OCI-LY1 (cell line): ENCODE measurements around the gene TSSK3.

Experiments used
- H2AFZ ChIP-seq: fragments of 200-600 bp; sonication (generic), shearing (Covaris generic); 2 replicates; pipeline ENCODE4 v1.6.0; 2014; ENCODE audit warnings: antibody characterized with exemption, mild to moderate bottlenecking, low read length
- H3F3A ChIP-seq: fragments of 200-600 bp; sonication (generic), shearing (Covaris generic); 2 replicates; pipeline ENCODE4 v1.6.0; 2014; ENCODE audit warnings: mild to moderate bottlenecking, antibody characterized with exemption, low read length, moderate library complexity; ENCODE audit not compliant: insufficient read depth
- H3K27ac ChIP-seq: fragments of 200-600 bp; sonication (generic); 2 replicates; pipeline ENCODE4 v1.5.1; 2014; ENCODE audit warnings: low read length, mixed run types, mild to moderate bottlenecking, low read depth; ENCODE audit not compliant: poor library complexity, severe bottlenecking
- H3K27me3 ChIP-seq: fragments of 200-600 bp; sonication (generic); 2 replicates; pipeline ENCODE4 v1.6.0; 2014; ENCODE audit warnings: antibody characterized with exemption, mild to moderate bottlenecking, low read length, moderate library complexity; ENCODE audit not compliant: insufficient read depth
- H3K36me3 ChIP-seq: fragments of 200-600 bp; sonication (generic); 2 replicates; pipeline ENCODE4 v1.6.1; 2014; ENCODE audit warnings: mild to moderate bottlenecking, antibody characterized with exemption, low read length, moderate library complexity, mixed read lengths; ENCODE audit not compliant: insufficient read depth
- H3K4me1 ChIP-seq: fragments of 200-600 bp; sonication (generic); 2 replicates; pipeline ENCODE4 v1.5.1; 2014; ENCODE audit warnings: mild to moderate bottlenecking, low read length, moderate library complexity; ENCODE audit not compliant: insufficient read depth, severe bottlenecking
- H3K4me2 ChIP-seq: fragments of 200-600 bp; sonication (generic), shearing (Covaris generic); 2 replicates; pipeline ENCODE4 v1.6.1; 2014; ENCODE audit warnings: low read length
- H3K4me3 ChIP-seq: fragments of 200-600 bp; sonication (generic); 2 replicates; pipeline ENCODE4 v1.5.1; 2014; ENCODE audit warnings: low read length, low read depth, mild to moderate bottlenecking, mixed read lengths; ENCODE audit not compliant: poor library complexity, severe bottlenecking
- H3K79me2 ChIP-seq: fragments of 200-600 bp; shearing (Covaris generic); 2 replicates; pipeline ENCODE4 v1.6.1; 2016; ENCODE audit warnings: mixed run types, low read length, mixed read lengths; ENCODE audit not compliant: insufficient read depth
- H3K9ac ChIP-seq: fragments of 200-600 bp; sonication (generic), shearing (Covaris generic); 2 replicates; pipeline ENCODE4 v1.6.1; 2014; ENCODE audit warnings: mild to moderate bottlenecking, low read length, mixed read lengths
- H3K9me2 ChIP-seq: fragments of 200-600 bp; sonication (generic), shearing (Covaris generic); 2 replicates; pipeline ENCODE4 v1.6.1; 2014; ENCODE audit warnings: low read depth, mild to moderate bottlenecking, low read length, mixed read lengths
- H3K9me3 ChIP-seq: fragments of 200-600 bp; shearing (Covaris generic); 2 replicates; pipeline ENCODE4 v1.6.1; 2014; ENCODE audit warnings: low read length, mixed read lengths
- H4K20me1 ChIP-seq: fragments of 200-600 bp; sonication (generic), shearing (Covaris generic); 2 replicates; pipeline ENCODE4 v1.6.0; 2016; ENCODE audit warnings: mild to moderate bottlenecking, low read length; ENCODE audit not compliant: insufficient read depth
- CTCF ChIP-seq: fragments of 200-600 bp; sonication (generic), shearing (Covaris generic); IDR thresholded peaks from 2 replicates; pipeline ENCODE4 v1.5.1; 2017; ENCODE audit warnings: mild to moderate bottlenecking, antibody characterized with exemption, low read length, moderate library complexity, mixed read lengths
- EZH2 ChIP-seq: fragments of 200-600 bp; sonication (generic), shearing (Covaris generic); IDR thresholded peaks from 2 replicates; pipeline ENCODE4 v1.8.0; 2017; ENCODE audit warnings: borderline replicate concordance, mixed run types, mild to moderate bottlenecking, antibody characterized with exemption, low read length, moderate library complexity, mixed read lengths

TSSK3 gene

DNA sequence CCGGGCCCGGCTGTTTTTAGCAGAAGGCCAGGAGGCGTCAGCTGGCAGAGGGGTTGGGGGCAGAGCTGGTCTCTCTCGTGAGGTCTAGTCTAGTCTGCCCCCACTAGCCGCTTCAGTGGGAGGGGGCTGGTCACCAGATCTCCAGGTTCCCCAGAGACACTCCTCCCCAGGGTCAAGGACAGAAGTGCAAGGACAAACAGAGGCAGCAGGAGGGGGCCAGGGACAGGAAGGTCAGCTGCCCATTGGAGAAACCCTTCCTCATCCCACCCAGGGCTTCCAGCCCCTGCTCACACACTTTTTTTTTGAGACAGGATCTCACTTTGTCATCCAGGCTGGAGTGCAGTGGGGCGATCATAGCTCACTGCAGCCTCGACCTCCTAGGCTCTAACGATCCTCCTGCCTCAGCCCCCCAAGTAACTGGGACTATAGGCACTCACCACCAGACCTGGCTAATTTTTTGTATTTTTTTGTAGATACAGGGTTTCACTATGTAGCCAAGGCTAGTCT, 10.0 kb upstream of the TSSK3 start:
- Histone ChIP-seq H3K27me3 (no peaks in the 10 kb centered on the region), H2AFZ (no peak overlapping the region), H3K27ac (no peak overlapping the region), H3K9ac (peak overlapping the region; percentile 68), H3K79me2 (no peaks in the 10 kb centered on the region), H3K36me3 (no peaks in the 10 kb centered on the region), H3K4me2 (peak overlapping the region; percentile 75), H3K4me3 (peak overlapping the region; percentile 66), H3K9me2 (no peaks in the 10 kb centered on the region), H3K9me3 (no peaks in the 10 kb centered on the region), H3K4me1 (peaks cover 13% of the 10 kb centered on the region), H4K20me1 (no peaks in the 10 kb centered on the region), H3F3A (no peaks in the 10 kb centered on the region)
- TF ChIP-seq EZH2 (no peak), CTCF (no peak)

DNA sequence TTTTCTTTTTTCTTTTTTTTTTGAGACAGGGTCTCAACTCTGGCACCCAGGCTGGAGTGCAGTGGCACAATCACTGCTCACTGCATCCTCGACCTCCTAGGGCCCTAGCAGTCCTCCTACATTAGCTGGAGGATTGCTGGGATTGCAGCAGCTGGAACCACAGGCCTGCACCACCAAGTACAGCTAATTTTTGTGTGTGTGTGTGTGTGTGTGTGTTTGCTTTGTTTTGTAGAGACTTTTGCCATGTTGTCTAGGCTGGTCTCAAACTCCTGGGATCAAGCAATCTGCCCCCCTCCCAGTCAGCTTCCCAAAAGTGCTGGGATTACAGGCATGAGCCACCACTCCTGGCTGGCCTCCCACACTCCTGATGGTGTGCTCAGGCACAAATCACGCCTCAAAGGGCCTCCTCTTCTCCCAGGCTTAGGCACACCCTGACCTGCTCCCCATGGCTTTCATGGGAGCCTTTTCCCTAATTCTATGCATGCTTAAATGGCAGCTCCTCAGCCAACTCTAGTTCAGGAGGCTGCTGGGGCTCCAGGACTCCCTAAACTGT, 9.4 kb upstream of the TSSK3 start:
- Histone ChIP-seq H3K4me2 (no peak overlapping the region), H2AFZ (no peak overlapping the region)

GRCh38 chr1:32353431-32353830, 8.9 kb upstream of the TSSK3 start:
- H3K27ac ChIP-seq: no peak overlapping the region
- no peaks in the 10 kb centered on the region for H3K27me3 ChIP-seq
- no peaks in the 10 kb centered on the region for H3K36me3 ChIP-seq
- H3K4me1 ChIP-seq: peaks cover 13% of the 10 kb centered on the region
- TF ChIP-seq CTCF (no peak), EZH2 (no peak)
- H3F3A ChIP-seq: no peaks in the 10 kb centered on the region
- no peaks in the 10 kb centered on the region for H3K9me3 ChIP-seq
- H3K9ac ChIP-seq: no peak overlapping the region
- no peak overlapping the region for H3K4me2 ChIP-seq
- H3K4me3 ChIP-seq: no peak overlapping the region
- H2AFZ ChIP-seq: no peak overlapping the region
- no peaks in the 10 kb centered on the region for H4K20me1 ChIP-seq
- H3K9me2 ChIP-seq: no peaks in the 10 kb centered on the region
- H3K79me2 ChIP-seq: no peaks in the 10 kb centered on the region

More for the DNA sequence above, 9.4 kb upstream of the TSSK3 start:
- Histone ChIP-seq H3K4me1 (peaks cover 13% of the 10 kb centered on the region), H3K27me3 (no peaks in the 10 kb centered on the region), H3K4me3 (no peak overlapping the region), H3K27ac (no peak overlapping the region), H3K9me3 (no peaks in the 10 kb centered on the region), H3K9ac (no peak overlapping the region), H3K36me3 (no peaks in the 10 kb centered on the region), H3K79me2 (no peaks in the 10 kb centered on the region), H3K9me2 (no peaks in the 10 kb centered on the region), H3F3A (no peaks in the 10 kb centered on the region), H4K20me1 (no peaks in the 10 kb centered on the region)
- TF ChIP-seq CTCF (no peak), EZH2 (no peak)
